ENCODE results near the gene SPDEF.
A peak's percentile ranks its signal among the peaks of the same experiment; 100 is the strongest.

Gene SPDEF

DNA sequence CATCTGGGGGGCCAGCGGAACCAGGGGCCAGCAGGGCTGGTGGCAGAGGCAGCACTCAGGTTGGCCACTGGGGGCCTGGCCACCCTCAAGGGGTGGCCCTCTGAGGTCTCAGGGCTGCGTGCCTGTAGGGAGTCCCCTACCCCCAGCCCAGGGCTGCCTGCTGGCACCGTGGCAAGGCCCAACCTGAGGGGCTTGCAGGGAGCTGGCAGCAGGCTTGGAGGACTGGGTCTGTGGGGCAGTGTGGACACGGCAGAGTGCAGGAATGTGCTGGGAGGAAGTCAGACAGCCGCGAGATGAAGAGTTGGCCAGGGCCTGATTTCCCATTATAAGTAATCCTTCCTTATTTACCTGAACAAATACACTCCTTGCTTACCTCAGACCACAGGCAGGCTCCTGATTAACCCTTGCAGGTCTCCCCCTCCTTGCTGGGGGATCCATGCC lies at the start of gene SPDEF:
TSS of gene SPDEF (minus strand) at position 299 of the 441 bp plus-strand sequence. CDS start 11,874 bp downstream, outside the sequence.
- no peak for DNase-seq

DNA sequence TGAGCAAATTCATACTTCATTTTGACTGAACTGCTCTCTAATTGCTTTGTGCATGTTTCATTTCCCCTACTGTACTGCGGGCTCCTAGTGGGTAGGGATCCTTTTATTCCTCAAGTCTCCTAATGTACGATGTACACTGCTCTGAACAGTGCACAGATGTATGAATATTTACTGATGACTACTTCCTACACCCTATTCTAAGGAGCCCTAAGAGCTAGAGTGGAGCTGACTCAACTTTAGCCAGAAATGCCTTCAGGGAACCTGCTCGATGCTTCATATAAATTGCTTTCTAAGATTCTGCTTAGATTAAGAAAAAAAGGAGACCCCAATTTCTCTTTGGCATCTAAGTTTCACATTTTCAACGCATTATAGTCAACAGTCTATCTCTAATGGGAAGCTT lies 47.6 kb upstream of the SPDEF start:
- DNase-seq = no peak

GRCh38 chr6:34602318-34603111 lies 46.4 kb upstream of the SPDEF start:
- DNase-seq = no peak

DNA sequence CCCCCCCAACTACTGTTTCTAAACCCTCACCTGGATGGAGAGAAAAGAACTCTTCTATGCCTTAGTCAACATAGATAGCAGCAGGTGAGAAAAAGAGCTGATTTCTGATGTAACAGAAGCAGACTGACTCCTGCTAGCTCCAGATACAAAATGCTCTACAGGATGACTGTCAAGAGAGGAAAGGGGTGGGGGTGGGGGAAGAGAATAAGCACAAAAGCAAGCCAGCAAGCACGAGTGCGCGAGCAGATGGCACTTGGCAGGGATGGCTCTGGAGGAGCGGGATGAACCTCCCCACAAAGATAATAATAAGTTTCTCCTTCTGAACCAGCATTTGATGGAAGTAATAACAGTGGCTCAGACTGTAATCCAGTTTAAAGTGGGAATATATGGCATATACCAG lies 45.6 kb upstream of the SPDEF start:
- DNase-seq = no peak

GRCh38 chr6:34600796-34601195 lies 44.7 kb upstream of the SPDEF start:
- no peak for DNase-seq

- DNase-seq = no peak
Measured at GRCh38 chr6:34600101-34600500, 44.0 kb upstream of the SPDEF start.

GRCh38 chr6:34598712-34599111 lies 42.6 kb upstream of the SPDEF start:
- no peak for DNase-seq

GRCh38 chr6:34597605-34598353 lies 41.6 kb upstream of the SPDEF start:
- no peak for DNase-seq

DNA sequence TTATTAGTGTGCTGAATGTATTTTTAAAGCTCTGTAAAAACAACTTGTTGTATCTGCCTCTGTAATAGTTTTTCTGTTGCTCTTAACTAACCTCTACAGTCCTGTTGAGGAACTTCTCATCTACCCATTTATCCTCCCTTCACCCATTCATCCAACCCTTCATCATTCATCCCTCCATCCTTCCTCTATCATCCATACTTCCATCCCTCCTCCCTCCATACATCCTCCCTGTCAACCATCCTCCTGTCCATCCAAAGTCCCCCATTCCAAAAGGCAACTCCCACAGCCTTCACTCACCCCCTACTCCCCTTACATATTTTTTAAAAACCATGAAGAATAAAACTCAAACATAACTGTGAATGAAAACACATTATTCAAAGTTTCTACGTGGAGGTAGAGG lies 40.7 kb upstream of the SPDEF start:
- no peak for DNase-seq

- DNase-seq = no peak
Measured at GRCh38 chr6:34595332-34596184, 39.4 kb upstream of the SPDEF start.

DNA sequence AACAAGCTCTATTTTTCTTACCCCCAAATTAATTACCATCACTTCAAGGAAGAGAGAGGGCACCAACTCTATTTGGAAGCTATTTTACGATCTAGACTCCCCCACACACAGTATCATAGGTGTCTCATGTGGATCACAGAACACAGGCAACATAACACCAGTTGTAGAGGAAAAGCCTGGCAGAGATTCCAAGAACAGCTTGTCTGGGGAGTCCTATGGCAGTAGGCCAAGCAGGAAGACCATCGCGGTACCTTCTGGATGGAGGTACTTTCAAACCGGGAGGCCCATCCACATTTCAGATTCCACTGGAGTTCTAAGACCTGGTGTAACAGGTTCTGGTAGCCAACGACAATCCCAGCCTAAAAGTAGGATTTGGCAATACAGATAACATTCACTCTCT lies 37.6 kb upstream of the SPDEF start:
- DNase-seq = no peak

DNA sequence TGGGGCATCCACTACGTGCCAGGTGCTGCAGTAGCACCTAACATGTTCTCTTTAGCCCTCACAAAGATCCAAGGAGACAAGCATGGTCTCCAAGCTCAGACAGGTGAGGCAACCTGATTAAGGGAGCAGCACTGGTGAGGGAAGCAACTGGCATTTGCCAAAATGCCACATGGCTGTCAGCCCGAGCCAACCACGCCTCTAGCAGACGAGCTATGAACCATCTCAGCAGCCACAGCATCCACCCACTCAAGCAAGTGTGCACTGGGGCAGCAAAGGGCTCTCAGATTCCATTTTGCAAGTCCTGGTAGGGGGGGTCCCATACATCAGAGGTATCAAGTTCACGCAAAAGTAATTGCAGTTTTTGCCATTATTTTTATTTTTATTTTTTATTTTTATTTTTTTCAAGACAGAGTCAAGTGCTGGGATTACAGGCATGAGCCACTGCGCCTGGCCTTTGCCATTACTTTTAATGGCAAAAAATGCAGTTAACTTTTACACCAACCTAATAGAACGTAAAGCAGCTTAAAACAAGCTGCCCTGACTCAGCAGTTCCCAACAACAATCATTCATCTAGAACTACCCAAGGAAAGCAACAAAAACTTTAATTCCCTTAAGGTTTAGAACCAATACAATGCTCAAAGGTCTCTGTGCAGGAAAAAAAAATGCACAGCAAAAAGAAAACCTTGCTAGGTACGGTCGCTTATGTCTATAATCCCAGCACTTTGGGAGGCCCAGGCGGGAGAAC lies 36.3 kb upstream of the SPDEF start:
- peak; percentile 24 for DNase-seq

DNA sequence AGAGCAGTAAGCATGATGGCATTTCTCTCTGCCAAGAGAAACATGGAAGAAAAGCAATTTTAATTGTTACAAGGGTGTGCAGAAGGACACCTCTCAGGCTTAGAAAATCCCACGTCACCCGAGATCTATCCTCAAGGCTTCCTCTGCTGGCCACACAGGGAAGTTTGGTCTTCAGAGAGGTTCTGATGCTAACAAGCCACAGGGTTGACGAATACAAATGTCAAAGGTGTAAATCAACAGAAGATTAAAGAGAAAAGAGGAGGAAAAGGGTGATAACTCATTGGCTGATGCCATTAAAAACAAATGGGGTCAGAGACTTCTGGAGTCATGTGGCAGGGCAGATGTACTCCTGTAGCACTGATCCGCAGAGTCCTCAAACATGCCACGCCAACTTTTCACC lies 33.6 kb upstream of the SPDEF start:
- no peak for DNase-seq

DNA sequence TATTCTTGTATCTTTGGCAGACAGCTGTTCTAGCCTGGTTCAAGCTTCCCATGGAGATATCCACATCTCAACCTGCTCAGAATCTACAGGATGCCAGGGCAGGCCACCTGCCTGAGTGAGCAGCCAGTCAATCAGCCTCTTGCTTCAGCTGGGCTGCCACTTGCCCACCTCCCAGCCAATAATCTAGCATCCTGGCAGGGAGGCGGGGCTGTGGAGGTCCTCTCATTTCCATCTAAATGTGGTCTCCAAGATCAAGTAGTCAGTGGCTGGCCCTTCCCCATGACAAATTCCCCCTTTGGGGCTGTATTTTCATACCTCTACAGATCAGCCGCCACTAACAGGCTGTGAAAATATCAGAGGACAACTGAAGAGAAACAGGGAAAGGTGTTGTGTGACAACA lies 33.0 kb upstream of the SPDEF start:
- DNase-seq = no peak

GRCh38 chr6:34587851-34588250 lies 31.7 kb upstream of the SPDEF start:
- no peak for DNase-seq

GRCh38 chr6:34587325-34587724 lies 31.2 kb upstream of the SPDEF start:
- DNase-seq = no peak

DNA sequence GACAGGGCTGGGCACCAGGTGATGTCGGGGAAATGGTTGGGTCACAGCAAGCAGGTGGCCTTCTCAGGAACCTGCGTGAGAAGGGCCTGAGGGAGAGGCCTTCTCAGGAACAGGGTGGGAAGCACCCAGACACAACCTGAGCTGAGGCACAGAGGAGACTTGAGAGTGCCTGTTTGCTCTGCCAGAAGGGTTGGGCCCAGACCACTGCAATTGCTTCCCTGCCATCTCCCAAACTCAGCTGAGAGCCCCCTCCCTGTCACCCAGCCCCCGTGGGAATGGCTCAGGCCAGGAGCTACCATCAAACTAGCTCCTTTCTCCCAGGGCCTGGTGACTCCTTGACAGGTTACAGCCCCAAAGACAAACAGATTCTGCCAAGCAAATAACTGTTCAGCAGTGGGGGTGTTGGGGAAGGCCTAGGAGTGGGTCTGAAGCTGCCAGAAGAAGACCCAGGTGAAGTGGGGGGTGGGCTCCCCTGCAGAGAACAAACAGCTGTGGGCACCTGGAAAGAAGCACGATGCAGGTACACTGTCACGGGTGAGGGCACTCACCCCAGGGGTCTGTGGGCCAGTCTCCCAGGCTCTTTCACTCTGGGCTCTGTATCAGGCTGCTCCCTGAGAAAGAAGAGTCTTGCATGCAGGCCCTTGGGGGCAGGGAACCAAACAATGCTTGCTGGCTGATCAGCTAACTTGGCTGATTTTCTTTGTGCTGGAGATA lies 30.4 kb upstream of the SPDEF start:
- no peak for DNase-seq

DNA sequence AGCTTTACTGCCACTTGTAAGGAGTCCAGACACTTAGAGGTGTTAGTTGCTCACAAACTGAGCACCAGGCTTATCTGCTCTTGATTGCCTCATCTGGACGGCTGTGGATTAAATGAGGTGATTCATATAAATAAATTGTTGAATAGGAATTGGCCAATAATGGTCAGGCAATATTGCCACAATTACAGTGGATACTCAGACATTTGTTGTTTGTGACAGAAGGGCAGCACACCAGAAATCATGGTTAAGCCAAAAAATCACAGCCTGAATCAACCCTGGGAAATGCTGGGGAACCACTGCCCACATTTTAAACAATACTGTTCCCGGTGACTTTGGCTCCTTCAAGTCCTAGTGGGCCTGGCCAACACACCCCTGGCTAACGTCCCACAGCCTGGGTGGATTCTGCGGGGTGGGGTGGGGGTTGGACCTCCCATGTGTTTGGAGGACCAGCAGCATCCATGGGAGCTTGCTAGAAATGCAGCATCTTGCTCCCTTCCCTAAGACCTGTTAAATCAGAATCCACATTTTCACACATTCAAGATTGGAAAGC lies 29.5 kb upstream of the SPDEF start:
- DNase-seq = no peak

DNA sequence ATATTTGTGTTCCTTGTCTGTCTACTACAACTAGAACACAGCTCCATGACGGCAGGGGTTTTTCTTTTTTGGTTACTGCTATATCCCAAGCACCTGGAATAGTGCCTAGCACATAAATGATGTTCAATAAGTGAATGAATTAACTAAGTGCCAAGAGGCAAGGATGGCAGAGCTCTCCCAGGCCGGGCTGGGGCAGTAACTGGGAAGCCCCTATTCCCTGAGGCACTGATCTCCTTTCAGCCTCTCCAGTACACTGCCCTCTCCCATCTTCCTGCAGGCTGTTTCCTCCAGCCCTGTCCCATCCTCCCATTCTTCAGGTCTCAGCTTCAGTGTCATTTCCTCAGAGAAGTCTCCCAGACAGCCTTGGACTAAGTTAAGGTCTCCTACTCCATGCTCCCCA lies 29.0 kb upstream of the SPDEF start:
- DNase-seq = no peak

- no peak for DNase-seq
Measured at GRCh38 chr6:34584694-34585093, 28.6 kb upstream of the SPDEF start.

DNA sequence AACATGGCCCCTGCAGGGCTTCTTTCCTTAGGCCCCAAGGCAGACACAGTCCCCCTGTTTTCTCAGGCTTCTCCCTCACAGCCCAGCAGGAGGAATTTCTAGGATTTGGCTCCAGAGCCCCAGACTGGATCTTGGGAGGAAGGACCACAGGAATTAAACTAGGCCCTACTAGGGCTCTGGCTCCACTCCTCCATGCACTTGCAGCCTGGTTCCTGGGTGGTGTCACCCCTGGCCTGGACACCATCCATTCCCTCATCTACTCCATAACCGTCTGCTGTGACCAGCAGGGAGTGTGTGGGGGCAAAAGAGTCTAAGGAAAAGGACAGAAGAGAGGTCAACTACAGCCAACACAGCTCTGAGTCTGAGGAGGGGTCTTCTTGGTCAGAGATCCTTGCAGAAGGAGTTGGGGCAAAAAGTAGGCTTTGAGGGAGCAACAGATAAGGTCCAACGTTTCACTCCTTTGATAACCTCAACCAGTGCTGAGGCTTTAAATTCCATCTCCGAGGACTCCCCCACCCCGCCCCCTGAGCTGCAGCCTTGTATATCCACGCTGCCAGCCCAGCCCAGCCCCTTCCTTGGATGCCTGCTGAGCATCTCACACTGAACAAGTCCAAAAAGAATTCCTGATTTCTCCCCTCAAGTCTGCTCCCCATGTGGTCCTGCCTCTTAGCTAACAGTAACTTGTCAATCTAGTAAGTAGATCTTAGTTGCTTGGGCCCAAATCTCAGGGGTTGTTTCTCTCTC lies 27.9 kb upstream of the SPDEF start:
- no peak for DNase-seq

Measured in activated CD4-positive, alpha-beta T cell treated with anti-CD3 and anti-CD28 coated beads for 48 hours (primary cell).